WI38 (cell line): ENCODE data around the gene RXRA.

ENCODE experiments used
- H3K4me3 ChIP-seq: 2 replicates; pipeline ENCODE4 v1.5.1; 2011; ENCODE audit warnings: low read depth, mild to moderate bottlenecking, control low read depth, low read length
- CTCF ChIP-seq: IDR thresholded peaks from 2 replicates; pipeline ENCODE4 v1.5.1; 2012; ENCODE audit warnings: low read depth, mild to moderate bottlenecking, control low read depth, low read length

RXRA gene

GRCh38 chr9:134424818-134425217 lies 98.6 kb downstream of the RXRA start:
- H3K4me3 ChIP-seq, result no peak overlapping the region
- TF ChIP-seq CTCF, result no peak

- no peak overlapping the region for H3K4me3 ChIP-seq
- no peak for TF ChIP-seq CTCF
Observed at GRCh38 chr9:134425401-134425800, 99.1 kb downstream of the RXRA start.

GRCh38 chr9:134425812-134426211 lies 99.6 kb downstream of the RXRA start:
- H3K4me3 ChIP-seq, result no peak overlapping the region
- TF ChIP-seq CTCF, result no peak

- no peak for TF ChIP-seq CTCF
- H3K4me3 ChIP-seq, result no peak overlapping the region
Observed at GRCh38 chr9:134426436-134426835, 100.2 kb downstream of the RXRA start.

GRCh38 chr9:134427153-134427782 lies 101.0 kb downstream of the RXRA start:
- H3K4me3 ChIP-seq, result no peak overlapping the region
- no peak for TF ChIP-seq CTCF

GRCh38 chr9:134428559-134428958 lies 102.3 kb downstream of the RXRA start:
- no peak for TF ChIP-seq CTCF
- H3K4me3 ChIP-seq, result no peak overlapping the region

GRCh38 chr9:134429007-134429406 lies 102.8 kb downstream of the RXRA start:
- no peak overlapping the region for H3K4me3 ChIP-seq
- no peak for TF ChIP-seq CTCF
